Natural killer cell (primary cell): Measurements from ENCODE around the gene TRAP1. TPM values are rescaled to one million over a fixed set of nuclear protein-coding genes. Genes with fewer than 3 reads are reported as not detected.
A peak's percentile ranks its signal among the peaks of the same experiment; 100 is the strongest.

Experiments used
- ATAC-seq, 3 donors: fragments of 150-1000 bp in 2 of 3; fragments of 200-7000 bp in 1 of 3; cut with Tn5 transposase; 1 replicate in 1 of 3; 2 replicates in 2 of 3; pipeline ENCODE4 v1.10.0; 2021; ENCODE audit warnings: mild to moderate bottlenecking in 2 of 3, moderate library complexity in 2 of 3
- DNase-seq, 2 donors: peaks; one replicate each; pipeline versions ENCODE4 v3.0.0 to v3.0.0-alpha.2; 2013 to 2021; ENCODE audit warnings: mixed read lengths in 1 of 2
- H3K27ac ChIP-seq: one replicate; pipeline ENCODE4 v1.5.1; 2013; ENCODE audit warnings: mild to moderate bottlenecking, low read length
- H3K27me3 ChIP-seq: one replicate; pipeline ENCODE4 v1.6.1; 2013; ENCODE audit warnings: low read length; ENCODE audit not compliant: control insufficient read depth, insufficient read depth
- H3K36me3 ChIP-seq: one replicate; pipeline ENCODE4 v1.6.1; 2013; ENCODE audit warnings: low read length; ENCODE audit not compliant: control insufficient read depth, insufficient read depth
- H3K4me1 ChIP-seq: one replicate; pipeline ENCODE4 v1.6.1; 2013; ENCODE audit warnings: low read length; ENCODE audit not compliant: control insufficient read depth, insufficient read depth
- H3K4me3 ChIP-seq: one replicate; pipeline ENCODE4 v1.5.1; 2013; ENCODE audit warnings: low read length
- H3K9me3 ChIP-seq: one replicate; pipeline ENCODE4 v1.6.1; 2013; ENCODE audit warnings: low read length; ENCODE audit not compliant: control insufficient read depth, insufficient read depth
- H3K27ac Mint-ChIP-seq, 2 donors: one replicate each; pipeline ENCODE4 v1.8.0; 2022; ENCODE audit warnings: mild to moderate bottlenecking in 2 of 2, mixed read lengths in 2 of 2, moderate library complexity in 1 of 2
- H3K27me3 Mint-ChIP-seq, 2 donors: one replicate each; pipeline ENCODE4 v1.8.0; 2022; ENCODE audit warnings: low read depth in 2 of 2, mixed read lengths in 2 of 2
- H3K36me3 Mint-ChIP-seq: one replicate; pipeline ENCODE4 v1.8.0; 2022; ENCODE audit warnings: mixed read lengths
- H3K4me1 Mint-ChIP-seq, 2 donors: one replicate each; pipeline ENCODE4 v1.8.0; 2022; ENCODE audit warnings: mixed read lengths in 2 of 2
- H3K4me3 Mint-ChIP-seq: one replicate; pipeline ENCODE4 v1.8.0; 2022; ENCODE audit warnings: mild to moderate bottlenecking, moderate library complexity, mixed read lengths
- H3K9me3 Mint-ChIP-seq, 2 donors: one replicate each; pipeline ENCODE4 v1.8.0; 2022; ENCODE audit warnings: mixed read lengths in 2 of 2
- WGBS: methylation state at CpG from one replicate; pipeline ENCODE4 v1.1.7; 2013; ENCODE audit warnings: missing lambda C conversion rate; ENCODE audit not compliant: insufficient coverage; 5-methylcytosine and 5-hydroxymethylcytosine counted together
- intact Hi-C: fragments of 100-400 bp; cut with micrococcal nuclease; formaldehyde crosslinking; loops from one replicate; pipeline ENCODE4 v1.14.2; 2022
- total RNA-seq, 4 donors: library from RNA; stranded (reverse); fragments of 120-200 nt in 1 of 4; gene quantifications; one replicate each; pipeline versions ENCODE4 v1.2.3 to v1.2.4, GENCODE V29; 2013 to 2022
- TF ChIP-seq, protein P1 (sequence below): fragments of 200-600 bp; IDR thresholded peaks from one replicate; pipeline ENCODE4 v1.8.0; 2022; ENCODE audit warnings: antibody characterized with exemption

The TRAP1 gene
- total RNA-seq, 3 donors from 2014 or later (not counting 1 experiment from before 2014, with no cell fraction given): 33.7 to 56.7 (median 54.6) TPM

DNA sequence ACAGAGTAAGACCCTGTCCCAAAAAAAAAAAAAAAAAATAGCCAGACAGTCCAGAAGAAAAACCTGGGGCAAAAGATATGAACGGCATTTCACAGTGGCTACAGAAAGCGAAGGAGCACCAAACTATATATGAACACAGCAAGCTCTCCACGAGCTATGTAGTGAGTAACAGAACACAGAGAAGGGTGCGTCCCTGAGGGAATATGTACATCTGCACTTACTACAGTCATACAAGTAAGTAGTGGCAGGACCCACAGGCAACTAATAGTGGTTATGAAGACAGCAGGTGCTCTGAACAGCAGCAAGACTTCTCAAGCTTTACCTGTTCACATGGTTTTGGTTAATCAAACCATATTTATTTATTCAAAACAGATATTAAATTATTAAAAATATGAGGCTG, 15.8 kb downstream of the TRAP1 start:
- 100% methylated on average over 3 of the region's 4 CpGs for WGBS
- TF ChIP-seq, protein P1, sequence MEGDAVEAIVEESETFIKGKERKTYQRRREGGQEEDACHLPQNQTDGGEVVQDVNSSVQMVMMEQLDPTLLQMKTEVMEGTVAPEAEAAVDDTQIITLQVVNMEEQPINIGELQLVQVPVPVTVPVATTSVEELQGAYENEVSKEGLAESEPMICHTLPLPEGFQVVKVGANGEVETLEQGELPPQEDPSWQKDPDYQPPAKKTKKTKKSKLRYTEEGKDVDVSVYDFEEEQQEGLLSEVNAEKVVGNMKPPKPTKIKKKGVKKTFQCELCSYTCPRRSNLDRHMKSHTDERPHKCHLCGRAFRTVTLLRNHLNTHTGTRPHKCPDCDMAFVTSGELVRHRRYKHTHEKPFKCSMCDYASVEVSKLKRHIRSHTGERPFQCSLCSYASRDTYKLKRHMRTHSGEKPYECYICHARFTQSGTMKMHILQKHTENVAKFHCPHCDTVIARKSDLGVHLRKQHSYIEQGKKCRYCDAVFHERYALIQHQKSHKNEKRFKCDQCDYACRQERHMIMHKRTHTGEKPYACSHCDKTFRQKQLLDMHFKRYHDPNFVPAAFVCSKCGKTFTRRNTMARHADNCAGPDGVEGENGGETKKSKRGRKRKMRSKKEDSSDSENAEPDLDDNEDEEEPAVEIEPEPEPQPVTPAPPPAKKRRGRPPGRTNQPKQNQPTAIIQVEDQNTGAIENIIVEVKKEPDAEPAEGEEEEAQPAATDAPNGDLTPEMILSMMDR: no peak
- H3K4me3 Mint-ChIP-seq: no peak overlapping the region
- no peak for ATAC-seq
- Histone ChIP-seq H3K4me1 (peaks cover 12% of the 10 kb centered on the region), H3K27ac (no peak overlapping the region), H3K9me3 (no peaks in the 10 kb centered on the region), H3K36me3 (no peaks in the 10 kb centered on the region), H3K4me3 (no peak overlapping the region), H3K27me3 (no peaks in the 10 kb centered on the region)
- DNase-seq: no peak
- intact Hi-C loops: no loop called here
- peaks cover 0 to 12% of the 10 kb centered on the region in 2 donors for H3K4me1 Mint-ChIP-seq
- H3K27ac Mint-ChIP-seq: no peak overlapping the region
- H3K36me3 Mint-ChIP-seq: no peaks in the 10 kb centered on the region
- no peaks in the 10 kb centered on the region for H3K9me3 Mint-ChIP-seq
- no peaks in the 10 kb centered on the region for H3K27me3 Mint-ChIP-seq

GRCh38 chr16:3698941-3699340, 18.4 kb downstream of the TRAP1 start:
- 18% methylated on average over 4 of the region's 4 CpGs for WGBS
- Histone ChIP-seq H3K9me3 (no peaks in the 10 kb centered on the region), H3K27ac (no peak overlapping the region), H3K4me3 (no peak overlapping the region), H3K36me3 (no peaks in the 10 kb centered on the region), H3K27me3 (no peaks in the 10 kb centered on the region), H3K4me1 (peaks cover 12% of the 10 kb centered on the region)
- Mint-ChIP-seq H3K36me3 (no peaks in the 10 kb centered on the region), H3K27me3 (no peaks in the 10 kb centered on the region), H3K4me3 (no peak overlapping the region), H3K27ac (no peak overlapping the region), H3K4me1 (peaks cover 0 to 4% of the 10 kb centered on the region in 2 donors), H3K9me3 (no peaks in the 10 kb centered on the region)
- intact Hi-C loops: no loop called here
- ATAC-seq (peak in 1 of 3 donors; percentile 44), DNase-seq (peak in 1 of 2 donors; percentile 17)
- TF ChIP-seq, protein P1: no peak

GRCh38 chr16:3696425-3697218, 20.7 kb downstream of the TRAP1 start:
- no peaks in the 10 kb centered on the region for H3K36me3 Mint-ChIP-seq
- intact Hi-C loops: no loop called here
- H3K27ac Mint-ChIP-seq: no peak overlapping the region
- no peaks in the 10 kb centered on the region for H3K27me3 ChIP-seq
- TF ChIP-seq, protein P1: no peak
- H3K27me3 Mint-ChIP-seq: no peaks in the 10 kb centered on the region
- H3K27ac ChIP-seq: no peak overlapping the region
- 85% methylated on average over 13 of the region's 13 CpGs for WGBS
- ATAC-seq (no peak), DNase-seq (no peak)
- H3K9me3 ChIP-seq: no peaks in the 10 kb centered on the region
- H3K4me3 Mint-ChIP-seq: no peak overlapping the region
- peaks cover 12% of the 10 kb centered on the region for H3K4me1 ChIP-seq
- H3K4me3 ChIP-seq: no peak overlapping the region
- no peaks in the 10 kb centered on the region for H3K36me3 ChIP-seq
- no peaks in the 10 kb centered on the region for H3K9me3 Mint-ChIP-seq
- peaks cover 0 to 4% of the 10 kb centered on the region in 2 donors for H3K4me1 Mint-ChIP-seq
